Ovary (tissue), 9 donors: Measurements from ENCODE around the gene TAP1. TPM values are rescaled to one million over a fixed set of nuclear protein-coding genes. Genes with fewer than 3 reads are reported as not detected.
A peak's percentile ranks its signal among the peaks of the same experiment; 100 is the strongest.

Experiments used
- DNase-seq, 5 donors: peaks; one replicate each; pipeline ENCODE4 v3.0.0-alpha.2; 2019 to 2020
- H3K27ac ChIP-seq, 2 donors: fragments of 200-600 bp; one replicate each; pipeline versions ENCODE4 v1.5.1 to v1.8.0; 2019 to 2022
- H3K27me3 ChIP-seq: fragments of 200-600 bp; one replicate; pipeline ENCODE4 v1.8.0; 2022
- H3K36me3 ChIP-seq: fragments of 200-600 bp; sonication (generic); one replicate; pipeline ENCODE4 v1.5.1; 2019
- H3K4me1 ChIP-seq: one replicate; pipeline ENCODE4 v1.8.1; 2013; ENCODE audit warnings: mild to moderate bottlenecking, moderate library complexity; ENCODE audit not compliant: insufficient read depth
- H3K4me3 ChIP-seq: fragments of 200-600 bp; sonication (generic); one replicate; pipeline ENCODE4 v1.5.1; 2017
- H3K9me3 ChIP-seq, 2 donors: fragments of 200-600 bp in 1 of 2; sonication (generic) in 1 of 2; one replicate each; pipeline versions ENCODE4 v1.5.1 to v1.8.1; 2013 to 2019; ENCODE audit warnings: mild to moderate bottlenecking in 1 of 2, moderate library complexity in 1 of 2
- EP300 ChIP-seq: sonication (generic); formaldehyde crosslinking; IDR thresholded peaks from one replicate; pipeline ENCODE4 v1.6.1; 2017; ENCODE audit warnings: antibody characterized with exemption
- POLR2A ChIP-seq: fragments of 450-650 bp; IDR thresholded peaks from one replicate; pipeline ENCODE4 v1.6.1; 2017; ENCODE audit warnings: antibody characterized with exemption, mild to moderate bottlenecking, moderate library complexity
- WGBS, 3 donors: extraction: QIAGEN DNeasy Blood & Tissue Kit in 1 of 3; methylation state at CpG; one replicate each; pipeline versions ENCODE4 v1.1.5 to v1.1.7; 2013 to 2017; 5-methylcytosine and 5-hydroxymethylcytosine counted together
- intact Hi-C, 4 donors: fragments of 100-400 bp; cut with DNase I; formaldehyde crosslinking; loops; one replicate each; pipeline versions ENCODE4 v1.11.0 to v1.15.1; 2022 to 2023
- polyA plus RNA-seq, 2 donors: library from polyadenylated mRNA; stranded (reverse); fragments of 200-250 nt in 1 of 2; fragments of 350-450 nt in 1 of 2; fragmentation: Illumina TruSeq in 1 of 2; extraction: RNeasy Lipid Tissue Mini Kit (QIAGEN cat#74804) in 1 of 2; gene quantifications; one replicate each; pipeline ENCODE4 v1.2.3, GENCODE V29; 2013 to 2014
- small RNA-seq: library from RNA; depleted of rRNA; stranded (forward); fragments of <200 nt; gene quantifications from one replicate; pipeline ENCODE3, GENCODE V24; 2016
- total RNA-seq, 7 donors: library from RNA; depleted of rRNA in 2 of 7; stranded (reverse); fragments of >200 nt in 2 of 7; fragmentation: NEBNext Ultra II Directional in 3 of 7; extraction: Animal tissue kit (Norgen Biotek cat#: 25700) in 3 of 7; gene quantifications; one replicate each; pipeline versions ENCODE4 v1.1.0 to v1.2.4, GENCODE V29; 2016 to 2023
- TF ChIP-seq, protein P1 (sequence below), 3 donors: fragments of 450-650 bp in 2 of 3; fragments of 200-600 bp in 1 of 3; IDR thresholded peaks; one replicate each; pipeline versions ENCODE4 v1.5.1 to v1.8.0; 2016 to 2022; ENCODE audit warnings: antibody characterized with exemption in 3 of 3, mild to moderate bottlenecking in 1 of 3
- donor health status: DM: no; HTN: no; CAD: no; lungs with moderate emphysema.
- donor health status: DM: no; HTN: no; CAD: no.
- donor health status: Bipolar disorder and iron deficiency.
- donor health status: DM: yes; HTN: yes; CAD: no.
- donor health status: DM: no; HTN: no; CAD: no.
- donor health status: DM: yes; HTN: yes; CAD: no.

Gene TAP1
- total and polyA plus RNA-seq, 9 donors: 17.7 to 48.4 (median 23.3) TPM

DNA sequence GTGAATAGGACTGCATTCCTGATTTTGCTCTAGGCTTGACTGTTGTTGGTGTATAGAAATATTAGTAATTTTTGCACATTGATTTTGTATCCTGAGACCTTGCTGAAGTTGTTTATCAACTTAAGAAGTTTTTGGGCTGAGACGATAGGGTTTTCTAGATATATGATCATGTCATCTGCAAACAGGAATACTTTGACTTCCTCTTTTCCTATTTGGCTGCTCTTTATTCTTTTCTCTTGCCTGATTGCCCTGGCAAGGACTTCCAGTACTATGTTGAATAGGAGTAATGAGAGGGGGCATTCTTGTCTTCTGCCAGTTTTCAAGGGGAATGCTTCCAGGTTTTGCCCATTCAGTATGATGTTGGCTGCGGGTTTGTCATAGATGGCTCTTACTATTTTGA lies 50.1 kb downstream of the TAP1 start:
- intact Hi-C loops: no loop called here
- Histone ChIP-seq H3K27ac (no peak overlapping the region), H3K36me3 (no peaks in the 10 kb centered on the region), H3K4me3 (no peak overlapping the region), H3K4me1 (no peaks in the 10 kb centered on the region), H3K27me3 (no peaks in the 10 kb centered on the region), H3K9me3 (no peaks in the 10 kb centered on the region)
- 25 to 71% (median 63%) methylated on average over 2 of the region's 2 CpGs for WGBS, 3 donors
- no peak for DNase-seq
- TF ChIP-seq EP300: no peak
- TF ChIP-seq POLR2A: no peak
- TF ChIP-seq, protein P1, sequence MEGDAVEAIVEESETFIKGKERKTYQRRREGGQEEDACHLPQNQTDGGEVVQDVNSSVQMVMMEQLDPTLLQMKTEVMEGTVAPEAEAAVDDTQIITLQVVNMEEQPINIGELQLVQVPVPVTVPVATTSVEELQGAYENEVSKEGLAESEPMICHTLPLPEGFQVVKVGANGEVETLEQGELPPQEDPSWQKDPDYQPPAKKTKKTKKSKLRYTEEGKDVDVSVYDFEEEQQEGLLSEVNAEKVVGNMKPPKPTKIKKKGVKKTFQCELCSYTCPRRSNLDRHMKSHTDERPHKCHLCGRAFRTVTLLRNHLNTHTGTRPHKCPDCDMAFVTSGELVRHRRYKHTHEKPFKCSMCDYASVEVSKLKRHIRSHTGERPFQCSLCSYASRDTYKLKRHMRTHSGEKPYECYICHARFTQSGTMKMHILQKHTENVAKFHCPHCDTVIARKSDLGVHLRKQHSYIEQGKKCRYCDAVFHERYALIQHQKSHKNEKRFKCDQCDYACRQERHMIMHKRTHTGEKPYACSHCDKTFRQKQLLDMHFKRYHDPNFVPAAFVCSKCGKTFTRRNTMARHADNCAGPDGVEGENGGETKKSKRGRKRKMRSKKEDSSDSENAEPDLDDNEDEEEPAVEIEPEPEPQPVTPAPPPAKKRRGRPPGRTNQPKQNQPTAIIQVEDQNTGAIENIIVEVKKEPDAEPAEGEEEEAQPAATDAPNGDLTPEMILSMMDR (IDR thresholded peaks at IDR 0.05): no peak

GRCh38 chr6:32799740-32800139 lies 53.8 kb downstream of the TAP1 start:
- intact Hi-C loops: loop anchor here in 3 of 4 donors (5.0 to 10.0 kb wide), 2 partner anchors 385 to 1822 kb away; no protein-coding TSS in a partner anchor
- Histone ChIP-seq H3K9me3 (no peaks in the 10 kb centered on the region), H3K27ac (no peak overlapping the region), H3K36me3 (no peaks in the 10 kb centered on the region), H3K27me3 (no peaks in the 10 kb centered on the region), H3K4me1 (no peaks in the 10 kb centered on the region), H3K4me3 (no peak overlapping the region)
- no peak for DNase-seq
- no peak for TF ChIP-seq EP300
- TF ChIP-seq, protein P1 (IDR thresholded peaks at IDR 0.05): no peak
- TF ChIP-seq POLR2A: no peak
- WGBS, 3 donors: 76 to 95% (median 92%) methylated on average over 3 of the region's 3 CpGs

DNA sequence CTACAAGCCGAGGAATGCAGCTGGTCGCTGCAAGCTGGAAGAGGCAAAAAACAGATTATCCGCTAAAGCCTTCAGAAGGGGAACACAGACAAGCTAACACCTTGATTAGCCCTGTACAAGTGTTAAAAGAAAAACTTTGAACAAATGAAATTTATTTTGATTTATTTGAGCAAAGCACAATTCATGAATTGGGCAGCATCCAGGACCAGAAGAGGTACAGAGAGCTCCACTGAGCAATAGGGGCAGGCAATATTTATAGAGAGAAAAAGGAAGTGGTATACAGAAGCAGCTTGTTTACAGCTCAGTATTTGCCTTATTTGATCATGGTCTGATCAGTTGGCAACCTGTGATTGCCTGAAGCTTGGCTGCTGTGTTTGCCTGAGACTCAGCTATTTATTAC lies 54.3 kb downstream of the TAP1 start:
- H3K4me3 ChIP-seq: no peak overlapping the region
- no peaks in the 10 kb centered on the region for H3K9me3 ChIP-seq
- no peaks in the 10 kb centered on the region for H3K4me1 ChIP-seq
- TF ChIP-seq EP300 (no peak), POLR2A (no peak)
- TF ChIP-seq, protein P1 (IDR thresholded peaks at IDR 0.05): no peak
- 90 to 96% (median 93%) methylated on average over 3 of the region's 3 CpGs for WGBS, 3 donors
- no peak overlapping the region for H3K27ac ChIP-seq
- H3K27me3 ChIP-seq: no peaks in the 10 kb centered on the region
- no peak for DNase-seq
- intact Hi-C loops: loop anchor here in 3 of 4 donors (5.0 to 10.0 kb wide), 2 partner anchors 384 to 1822 kb away; no protein-coding TSS in a partner anchor
- no peaks in the 10 kb centered on the region for H3K36me3 ChIP-seq

- Histone ChIP-seq H3K9me3 (no peaks in the 10 kb centered on the region), H3K27me3 (no peaks in the 10 kb centered on the region), H3K36me3 (no peaks in the 10 kb centered on the region), H3K27ac (no peak overlapping the region), H3K4me3 (no peak overlapping the region), H3K4me1 (no peaks in the 10 kb centered on the region)
- DNase-seq: peak; percentile 47 to 85 (median 83)
- TF ChIP-seq, protein P1 (IDR thresholded peaks at IDR 0.05): peak; percentile 64 to 88 (median 83)
- no peak for TF ChIP-seq EP300
- intact Hi-C loops: loop anchor here in 3 of 4 donors (5.0 to 10.0 kb wide), 2 partner anchors 382 to 1820 kb away; no protein-coding TSS in a partner anchor
- WGBS, 3 donors: 10 to 14% (median 12%) methylated on average over 30 of the region's 30 CpGs
Observed at GRCh38 chr6:32796848-32797776, 56.4 kb downstream of the TAP1 start.

Small RNA genes within 50 kb of the gene (small RNA-seq; reads per million reads assigned to genes)
- gene HLA-Z: not detected

Other genes with a start within 250 kb of the TAP1 start
- 10 to 100 TPM in 4 of 7 donors, 1 to 10 TPM in 2, under 1 TPM in 1; 0.72 to 20.9 (median 10.1) TPM for gene HLA-DQA1, start 216.3 kb downstream of the TAP1 start, total RNA-seq
- gene HLA-DQA1, start 216.3 kb downstream of the TAP1 start, polyA plus RNA-seq: 10 to 100 TPM; 10.8 to 44.8 TPM
- gene HLA-DQB1, start 187.0 kb downstream of the TAP1 start, total RNA-seq: 10 to 100 TPM in 3 of 7 donors, 1 to 10 TPM in 3, under 1 TPM in 1; 0.36 to 22.2 (median 7.7) TPM
- 10 to 100 TPM in 1 of 2 donors, 1 to 10 TPM in 1; 2.5 to 28.5 TPM for gene HLA-DQB1, start 187.0 kb downstream of the TAP1 start, polyA plus RNA-seq
- 1 to 10 TPM in 2 of 7 donors, under 1 TPM in 2, not detected in 3; 0.66 to 4.4 (median 1.2) TPM for gene HLA-DQA2, start 112.3 kb downstream of the TAP1 start, total RNA-seq
- 10 to 100 TPM in 1 of 2 donors, not detected in 1; 29.3 TPM for gene HLA-DQA2, start 112.3 kb downstream of the TAP1 start, polyA plus RNA-seq
- 1 to 10 TPM in 2 of 7 donors, under 1 TPM in 3, not detected in 2; 0.33 to 3.7 (median 0.66) TPM for gene HLA-DQB2, start 90.2 kb downstream of the TAP1 start, total RNA-seq
- gene HLA-DQB2, start 90.2 kb downstream of the TAP1 start, polyA plus RNA-seq: 1 to 10 TPM in 1 of 2 donors, not detected in 1; 3.1 TPM
- gene HLA-DOB, start 36.7 kb downstream of the TAP1 start, total RNA-seq: 1 to 10 TPM in 2 of 7 donors, under 1 TPM in 4, not detected in 1; 0.28 to 4.6 (median 0.73) TPM
- gene HLA-DOB, start 36.7 kb downstream of the TAP1 start, polyA plus RNA-seq: 1 to 10 TPM in 1 of 2 donors, under 1 TPM in 1; 0.24 to 1.6 TPM
- gene TAP2, start 15.0 kb downstream of the TAP1 start, total RNA-seq: 10 to 100 TPM in 6 of 7 donors, 1 to 10 TPM in 1; 8.9 to 23.8 (median 18.6) TPM
- gene TAP2, start 15.0 kb downstream of the TAP1 start, polyA plus RNA-seq: 10 to 100 TPM; 13.9 to 16.5 TPM
- gene PSMB8, start 9.7 kb downstream of the TAP1 start, total RNA-seq: 10 to 100 TPM; 28.9 to 44.8 (median 36.0) TPM
- gene PSMB8, start 9.7 kb downstream of the TAP1 start, polyA plus RNA-seq: 100 to 1,000 TPM in 1 of 2 donors, 10 to 100 TPM in 1; 62.2 to 103 TPM
- 10 to 100 TPM in 6 of 7 donors, 1 to 10 TPM in 1; 9.5 to 28.3 (median 20.4) TPM for gene PSMB9, start 488 bp upstream of the TAP1 start, total RNA-seq
- 10 to 100 TPM; 23.6 to 30.7 TPM for gene PSMB9, start 488 bp upstream of the TAP1 start, polyA plus RNA-seq
- 10 to 100 TPM in 6 of 7 donors, 1 to 10 TPM in 1; 4.3 to 39.1 (median 12.0) TPM for gene HLA-DMB, start 87.3 kb upstream of the TAP1 start, total RNA-seq
- 10 to 100 TPM; 11.0 to 70.0 TPM for gene HLA-DMB, start 87.3 kb upstream of the TAP1 start, polyA plus RNA-seq
- gene HLA-DMA, start 99.4 kb upstream of the TAP1 start, total RNA-seq: 10 to 100 TPM in 6 of 7 donors, 1 to 10 TPM in 1; 5.7 to 50.4 (median 18.5) TPM
- 100 to 1,000 TPM in 1 of 2 donors, 10 to 100 TPM in 1; 19.2 to 162 TPM for gene HLA-DMA, start 99.4 kb upstream of the TAP1 start, polyA plus RNA-seq
- gene BRD2, start 114.9 kb upstream of the TAP1 start, total RNA-seq: 100 to 1,000 TPM; 106 to 196 (median 163) TPM
- 100 to 1,000 TPM; 128 to 301 TPM for gene BRD2, start 114.9 kb upstream of the TAP1 start, polyA plus RNA-seq
- gene HLA-DOA, start 155.9 kb upstream of the TAP1 start, total RNA-seq: 10 to 100 TPM in 1 of 7 donors, 1 to 10 TPM in 6; 1.1 to 17.3 (median 6.4) TPM
- gene HLA-DOA, start 155.9 kb upstream of the TAP1 start, polyA plus RNA-seq: 10 to 100 TPM in 1 of 2 donors, 1 to 10 TPM in 1; 2.5 to 25.3 TPM
- gene HLA-DPA1, start 219.9 kb upstream of the TAP1 start, total RNA-seq: 10 to 100 TPM; 11.8 to 62.0 (median 46.8) TPM
- gene HLA-DPA1, start 219.9 kb upstream of the TAP1 start, polyA plus RNA-seq: 100 to 1,000 TPM in 1 of 2 donors, 10 to 100 TPM in 1; 26.7 to 304 TPM
- 10 to 100 TPM; 19.4 to 85.8 (median 44.7) TPM for gene HLA-DPB1, start 222.3 kb upstream of the TAP1 start, total RNA-seq
- gene HLA-DPB1, start 222.3 kb upstream of the TAP1 start, polyA plus RNA-seq: 100 to 1,000 TPM in 1 of 2 donors, 10 to 100 TPM in 1; 39.5 to 120 TPM